ENCODE measurements around the gene EIF5. TPM values are rescaled to one million over a fixed set of nuclear protein-coding genes. Genes with fewer than 3 reads are reported as not detected.
A peak's percentile ranks its signal among the peaks of the same experiment; 100 is the strongest.

EIF5 gene
- total and polyA plus RNA-seq, 2 of the 4 experiments (the other 2 are of a cell fraction): 181 to 241 TPM

DNA sequence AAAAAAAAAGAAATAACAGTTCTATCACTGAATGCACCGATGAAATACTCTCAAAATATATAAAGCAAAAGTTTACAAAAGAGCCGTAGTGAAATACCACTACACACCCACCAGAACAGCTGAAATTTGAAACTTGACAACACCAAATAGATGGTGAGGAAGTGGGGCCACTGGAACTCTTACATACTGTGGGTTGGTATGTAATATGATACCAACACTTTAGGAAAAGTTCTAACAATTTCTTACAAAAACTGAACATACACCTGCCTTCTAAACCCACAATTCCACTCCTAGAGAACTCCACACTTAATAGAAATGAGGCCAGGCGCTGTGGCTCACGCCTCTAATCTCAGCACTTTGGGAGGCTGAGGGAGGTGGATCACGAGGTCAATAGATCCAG is 14.1 kb downstream of the EIF5 start:
- H2AK5ac ChIP-seq (ENCODE audit: low read depth, low read length): no peak overlapping the region
- in situ Hi-C loops (cut with MboI; ENCODE audit: low sequenced_read_pairs) (no loop called here), intact Hi-C loops (cut with micrococcal nuclease) (no loop called here), dilution Hi-C loops (cut with HindIII; ENCODE audit: low sequenced_read_pairs, unreplicated experiment) (no loop called here)
- DNase-seq (peak; percentile 77), ATAC-seq (ENCODE audit: low read depth) (peak; percentile 36; the same call in 1 of the 2 replicates)
- H4K5ac ChIP-seq (ENCODE audit: low read depth, low read length): no peak overlapping the region
- H3K4me3 ChIP-seq (ENCODE audit: insufficient read depth, low read depth, low read length): no peak overlapping the region
- H4K20me1 ChIP-seq (ENCODE audit: insufficient read depth, low read length): peaks cover 10% of the 10 kb centered on the region
- H3K27me3 ChIP-seq (ENCODE audit: control insufficient read depth, insufficient read depth, low read length): no peaks in the 10 kb centered on the region
- H4K8ac ChIP-seq (ENCODE audit: low read depth in 2 of 2, low read length in 2 of 2): no peak overlapping the region
- H3K4me1 ChIP-seq (ENCODE audit: control insufficient read depth, insufficient read depth, low read length): no peaks in the 10 kb centered on the region; the same call in 1 of the 2 replicates
- no peak overlapping the region for H3K23ac ChIP-seq (ENCODE audit: low read depth, low read length)
- H2BK120ac ChIP-seq (ENCODE audit: low read depth, low read length): no peak overlapping the region
- ChIA-PET CTCF (no interaction called here), POLR2A (ENCODE audit: unreplicated experiment) (no interaction called here)
- H3K36me3 ChIP-seq (ENCODE audit: control insufficient read depth, insufficient read depth, low read length): peaks cover 16% of the 10 kb centered on the region
- WGBS, 2 experiments (ENCODE audit: extremely low coverage in 2 of 2, insufficient read length in 1 of 2): 60% methylated on average over 1 of the region's 5 CpGs; no CpG with 5 or more reads in 1 of the 2 experiments
- no peak overlapping the region for H4K91ac ChIP-seq (ENCODE audit: insufficient read depth, low read depth, low read length)
- no peak overlapping the region for H3K27ac ChIP-seq (ENCODE audit: insufficient read depth, low read length)
- H2BK20ac ChIP-seq (ENCODE audit: low read depth, low read length): no peak overlapping the region
- peaks cover 0 to 7% of the 10 kb centered on the region in 2 experiments; a peak in 2 of 4 replicates for H3K79me1 ChIP-seq (ENCODE audit: low read depth in 1 of 2, low read length in 2 of 2)
- H2AK9ac ChIP-seq (replicated peaks; ENCODE audit: low read depth, low read length, poor library complexity): no peak overlapping the region
- H3K4ac ChIP-seq (ENCODE audit: low read depth, low read length): no peak overlapping the region
- no peak overlapping the region for H3K4me2 ChIP-seq (ENCODE audit: low read depth, low read length)
- no peak overlapping the region for H3K14ac ChIP-seq (replicated peaks; ENCODE audit: low read depth, low read length)
- TF ChIP-seq CEBPB (IDR thresholded peaks at IDR 0.05; ENCODE audit: low read depth, low read length) (no peak), POLR2A (IDR thresholded peaks at IDR 0.05; ENCODE audit: low read depth, low read length) (no peak), CHD1 (IDR thresholded peaks at IDR 0.05; ENCODE audit: low read depth, low read length) (no peak), BHLHE40 (IDR thresholded peaks at IDR 0.05; ENCODE audit: low read depth, low read length) (no peak), RCOR1 (IDR thresholded peaks at IDR 0.05; ENCODE audit: insufficient replicate concordance, low read length) (no peak), MAFK (IDR thresholded peaks at IDR 0.05; ENCODE audit: low read depth, low read length) (no peak), FOS (IDR thresholded peaks at IDR 0.05; ENCODE audit: low read depth, low read length) (no peak), NFE2L2 (IDR thresholded peaks at IDR 0.05; ENCODE audit: low read depth, low read length) (no peak), MXI1 (IDR thresholded peaks at IDR 0.05; ENCODE audit: borderline replicate concordance, low read depth, low read length) (no peak), MAZ (IDR thresholded peaks at IDR 0.05; ENCODE audit: borderline replicate concordance, low read depth, low read length) (no peak), RAD21 (IDR thresholded peaks at IDR 0.05; ENCODE audit: low read length) (no peak), RFX5 (IDR thresholded peaks at IDR 0.05; ENCODE audit: low read depth, low read length) (no peak), SMC3 (IDR thresholded peaks at IDR 0.05; ENCODE audit: low read depth, low read length) (no peak)
- TF ChIP-seq, protein P1, sequence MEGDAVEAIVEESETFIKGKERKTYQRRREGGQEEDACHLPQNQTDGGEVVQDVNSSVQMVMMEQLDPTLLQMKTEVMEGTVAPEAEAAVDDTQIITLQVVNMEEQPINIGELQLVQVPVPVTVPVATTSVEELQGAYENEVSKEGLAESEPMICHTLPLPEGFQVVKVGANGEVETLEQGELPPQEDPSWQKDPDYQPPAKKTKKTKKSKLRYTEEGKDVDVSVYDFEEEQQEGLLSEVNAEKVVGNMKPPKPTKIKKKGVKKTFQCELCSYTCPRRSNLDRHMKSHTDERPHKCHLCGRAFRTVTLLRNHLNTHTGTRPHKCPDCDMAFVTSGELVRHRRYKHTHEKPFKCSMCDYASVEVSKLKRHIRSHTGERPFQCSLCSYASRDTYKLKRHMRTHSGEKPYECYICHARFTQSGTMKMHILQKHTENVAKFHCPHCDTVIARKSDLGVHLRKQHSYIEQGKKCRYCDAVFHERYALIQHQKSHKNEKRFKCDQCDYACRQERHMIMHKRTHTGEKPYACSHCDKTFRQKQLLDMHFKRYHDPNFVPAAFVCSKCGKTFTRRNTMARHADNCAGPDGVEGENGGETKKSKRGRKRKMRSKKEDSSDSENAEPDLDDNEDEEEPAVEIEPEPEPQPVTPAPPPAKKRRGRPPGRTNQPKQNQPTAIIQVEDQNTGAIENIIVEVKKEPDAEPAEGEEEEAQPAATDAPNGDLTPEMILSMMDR (conservative IDR thresholded peaks at IDR 0.05; ENCODE audit: low read depth, low read length): no peak
- TF ChIP-seq, protein P2, sequence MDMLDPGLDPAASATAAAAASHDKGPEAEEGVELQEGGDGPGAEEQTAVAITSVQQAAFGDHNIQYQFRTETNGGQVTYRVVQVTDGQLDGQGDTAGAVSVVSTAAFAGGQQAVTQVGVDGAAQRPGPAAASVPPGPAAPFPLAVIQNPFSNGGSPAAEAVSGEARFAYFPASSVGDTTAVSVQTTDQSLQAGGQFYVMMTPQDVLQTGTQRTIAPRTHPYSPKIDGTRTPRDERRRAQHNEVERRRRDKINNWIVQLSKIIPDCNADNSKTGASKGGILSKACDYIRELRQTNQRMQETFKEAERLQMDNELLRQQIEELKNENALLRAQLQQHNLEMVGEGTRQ (IDR thresholded peaks at IDR 0.05; ENCODE audit: low read depth, low read length): no peak
- TF ChIP-seq, protein P3, sequence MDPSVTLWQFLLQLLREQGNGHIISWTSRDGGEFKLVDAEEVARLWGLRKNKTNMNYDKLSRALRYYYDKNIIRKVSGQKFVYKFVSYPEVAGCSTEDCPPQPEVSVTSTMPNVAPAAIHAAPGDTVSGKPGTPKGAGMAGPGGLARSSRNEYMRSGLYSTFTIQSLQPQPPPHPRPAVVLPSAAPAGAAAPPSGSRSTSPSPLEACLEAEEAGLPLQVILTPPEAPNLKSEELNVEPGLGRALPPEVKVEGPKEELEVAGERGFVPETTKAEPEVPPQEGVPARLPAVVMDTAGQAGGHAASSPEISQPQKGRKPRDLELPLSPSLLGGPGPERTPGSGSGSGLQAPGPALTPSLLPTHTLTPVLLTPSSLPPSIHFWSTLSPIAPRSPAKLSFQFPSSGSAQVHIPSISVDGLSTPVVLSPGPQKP (IDR thresholded peaks at IDR 0.05; ENCODE audit: borderline replicate concordance, low read depth, low read length): no peak
- H2BK5ac ChIP-seq (ENCODE audit: low read depth, low read length, poor library complexity, severe bottlenecking): no peak overlapping the region
- H3K56ac ChIP-seq (ENCODE audit: extremely low read depth, insufficient read depth, low read length): no peak overlapping the region
- no TSS peak for BruUV-seq (replicated peaks)
- no peak overlapping the region for H2AFZ ChIP-seq (replicated peaks; ENCODE audit: low read length, poor library complexity)
- no peaks in the 10 kb centered on the region for H3K9me3 ChIP-seq (ENCODE audit: control insufficient read depth, insufficient read depth, low read length)
- no peak overlapping the region for H3K9ac ChIP-seq (ENCODE audit: low read depth, low read length)
- H2BK15ac ChIP-seq (ENCODE audit: low read depth, low read length): no peak overlapping the region
- peaks cover 9% of the 10 kb centered on the region for H3K9me1 ChIP-seq (ENCODE audit: insufficient read depth, low read length)
- no peak overlapping the region for H3K18ac ChIP-seq (ENCODE audit: low read depth, low read length)
